ENCODE measurements around the gene APOA5.
A peak's percentile ranks its signal among the peaks of the same experiment; 100 is the strongest.
"Not testable (repeated sequence)": the region's sequence is repeated elsewhere in the genome, so short reads cannot be mapped to it uniquely, and the experiment has no call there.

APOA5 gene

DNA sequence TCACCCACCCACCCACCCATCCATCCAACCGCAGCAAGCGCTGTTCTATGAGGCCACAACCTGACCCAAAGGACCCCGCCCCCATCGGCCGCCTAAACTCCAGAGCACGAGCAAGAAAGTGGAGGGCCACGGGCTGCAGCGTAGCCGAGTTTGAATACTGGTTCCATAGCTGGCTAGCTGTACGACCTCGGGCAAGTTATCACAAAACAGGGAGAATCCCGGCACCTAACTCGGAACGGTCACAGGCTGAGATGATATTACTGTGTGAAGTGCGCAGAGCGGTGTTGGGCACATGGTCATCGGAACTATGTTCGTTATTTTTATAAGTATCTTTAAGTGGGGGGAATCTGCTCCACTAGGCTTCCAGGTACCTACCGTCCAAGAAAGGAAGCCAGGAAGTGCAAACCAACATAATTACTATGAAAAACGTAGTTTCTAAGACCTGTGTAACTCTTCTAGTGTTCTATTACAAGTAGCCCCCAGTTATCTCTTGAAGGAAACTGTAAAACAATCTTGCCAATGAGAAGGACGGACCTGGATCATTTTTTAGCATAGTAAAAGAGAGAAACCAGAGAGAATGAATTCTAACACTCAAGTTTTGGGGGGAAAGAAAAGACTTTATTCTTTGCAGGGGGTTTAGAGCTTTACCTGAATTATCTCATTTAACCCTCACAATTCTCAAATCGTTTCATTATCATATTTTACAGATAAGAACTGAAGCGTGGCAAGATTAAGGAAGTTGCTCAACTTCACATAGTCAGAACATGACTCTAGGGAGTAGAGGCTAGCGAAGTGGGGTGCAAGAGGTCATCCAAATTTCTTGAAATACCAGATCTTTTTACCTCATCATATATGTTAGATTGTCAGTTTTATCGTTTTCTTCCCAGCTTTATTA lies 18.2 kb downstream of the APOA5 start:
- no peak for DNase-seq (ENCODE audit: low spot score)

DNA sequence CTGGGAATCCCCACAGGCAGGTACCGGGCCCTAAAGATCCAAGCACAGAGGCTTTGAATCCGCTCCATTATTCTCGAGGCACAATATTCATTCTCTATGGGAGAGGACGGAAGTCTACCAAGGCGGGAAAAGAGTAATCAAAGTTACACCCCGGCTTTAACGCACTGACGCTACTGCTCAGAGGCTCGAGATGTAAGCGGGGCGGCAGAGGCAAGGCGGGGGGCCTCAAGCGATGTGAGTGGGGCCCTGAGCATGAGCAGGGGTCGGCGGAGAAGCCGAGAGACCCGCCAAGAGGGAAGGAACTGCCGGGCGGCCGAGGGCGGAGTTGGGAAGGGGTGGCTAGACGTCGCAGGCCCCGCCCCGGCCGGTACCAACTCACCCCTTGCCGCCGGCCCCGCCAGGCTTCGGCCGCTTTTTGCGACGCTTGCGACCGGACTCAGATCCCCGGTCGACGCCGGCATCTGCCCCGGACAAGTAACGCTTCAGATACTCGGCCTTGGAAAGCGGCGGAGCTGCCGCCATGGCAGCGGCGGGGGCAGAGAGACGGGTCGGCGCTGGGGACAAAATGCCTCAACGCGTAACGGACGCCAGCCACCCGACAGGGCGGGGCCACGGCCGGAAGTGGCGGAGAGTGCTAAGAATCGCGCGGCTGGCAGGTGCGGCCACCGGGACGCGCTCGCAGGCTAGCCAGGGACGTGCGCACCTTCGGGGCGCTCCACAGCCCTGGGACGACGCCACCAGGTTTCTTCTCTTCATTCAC lies 19.1 kb downstream of the APOA5 start, which contains the start of gene BUD13:
BUD13 (minus strand) TSS at position 545 of the 760 bp plus-strand sequence; CDS start at position 522, 23 bp downstream.
- peak; percentile 94 for DNase-seq (ENCODE audit: low spot score)

DNA sequence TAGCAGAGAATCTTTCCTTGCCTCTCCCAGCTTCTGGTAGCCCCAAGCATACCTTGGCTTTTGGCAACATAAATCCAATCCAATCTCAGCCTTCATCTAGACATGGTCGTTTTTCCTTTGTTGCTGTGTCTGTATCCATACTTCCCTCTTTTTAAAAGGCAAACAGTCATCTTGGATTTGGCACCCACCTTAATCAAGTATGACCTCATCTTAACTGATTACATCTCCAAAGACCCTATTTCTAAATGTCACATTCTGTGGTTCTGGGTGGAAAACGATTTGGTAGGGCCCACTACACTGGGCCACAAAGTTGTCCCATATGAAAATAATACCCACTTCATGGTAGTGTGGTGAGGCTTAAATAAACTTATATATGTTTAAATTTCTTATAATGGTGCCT lies 19.7 kb downstream of the APOA5 start:
- DNase-seq (ENCODE audit: low spot score), result no peak

DNA sequence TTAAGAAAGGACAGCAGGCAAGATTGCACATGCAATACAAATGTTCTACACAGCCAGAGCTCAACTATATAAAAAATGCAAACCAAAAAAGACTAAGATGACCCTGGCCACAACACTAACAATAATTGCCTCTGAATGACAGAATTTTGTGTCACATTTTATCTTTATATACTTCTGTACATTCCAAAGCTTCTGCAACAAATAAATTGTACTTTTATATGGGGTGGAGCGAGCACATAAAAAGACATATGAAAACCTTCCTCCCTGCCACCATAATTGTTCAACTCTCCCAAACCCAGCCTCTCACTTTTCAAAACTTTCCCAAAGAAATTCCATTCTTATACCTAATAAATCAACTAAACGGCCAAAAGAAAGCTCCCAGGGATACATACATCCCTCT lies 29.5 kb downstream of the APOA5 start:
- DNase-seq (ENCODE audit: low spot score), result no peak

DNA sequence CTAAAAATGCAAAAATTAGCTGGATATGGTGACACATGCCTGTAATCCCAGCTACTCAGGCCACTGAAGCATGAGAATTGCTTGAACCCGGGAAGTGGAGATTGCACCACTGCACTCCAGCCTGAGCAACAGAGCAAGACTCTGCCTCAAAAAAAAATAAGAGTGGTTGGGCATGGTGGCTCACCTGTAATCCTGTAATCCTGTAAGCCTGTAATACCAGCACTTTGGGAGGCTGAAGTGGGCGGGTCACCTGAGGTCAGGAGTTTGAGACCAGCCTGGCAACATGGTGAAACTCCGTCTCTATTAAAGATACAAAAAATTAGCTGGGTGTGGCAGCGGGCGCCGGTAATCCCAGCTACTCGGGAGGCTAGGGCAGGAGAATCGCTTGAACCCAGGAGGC lies 35.6 kb downstream of the APOA5 start:
- not testable (repeated sequence) for DNase-seq (ENCODE audit: low spot score)

DNA sequence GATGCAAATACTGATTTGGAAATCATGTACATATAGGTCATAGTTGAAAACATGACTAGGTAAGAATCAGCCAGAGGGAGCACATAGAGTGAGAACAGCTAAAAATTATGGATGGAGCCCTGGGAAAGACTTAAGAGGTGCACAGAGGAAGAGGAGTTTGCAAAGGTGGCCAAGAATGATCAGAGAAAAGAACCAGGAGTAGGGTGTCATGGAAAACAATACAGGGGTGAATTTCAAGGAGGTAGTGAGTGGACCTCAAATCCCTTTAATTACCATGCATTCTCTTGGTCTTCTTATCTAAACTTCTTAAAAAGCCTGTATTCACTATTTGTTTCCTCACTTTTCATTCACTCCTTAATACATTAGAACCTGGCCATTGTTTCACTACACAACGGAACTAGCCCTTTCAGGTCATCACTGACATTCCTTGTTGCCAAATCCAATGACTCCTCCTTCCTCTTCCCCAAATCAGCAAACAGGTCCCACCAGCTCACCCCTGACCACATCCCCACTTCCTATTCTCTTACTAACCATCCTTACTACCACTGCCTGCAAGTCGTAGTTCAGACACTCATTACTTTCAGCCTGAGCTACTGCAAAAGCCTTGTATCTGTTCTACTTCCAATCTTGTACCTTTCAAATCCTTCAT lies 41.5 kb downstream of the APOA5 start:
- no peak for DNase-seq (ENCODE audit: low spot score)

DNA sequence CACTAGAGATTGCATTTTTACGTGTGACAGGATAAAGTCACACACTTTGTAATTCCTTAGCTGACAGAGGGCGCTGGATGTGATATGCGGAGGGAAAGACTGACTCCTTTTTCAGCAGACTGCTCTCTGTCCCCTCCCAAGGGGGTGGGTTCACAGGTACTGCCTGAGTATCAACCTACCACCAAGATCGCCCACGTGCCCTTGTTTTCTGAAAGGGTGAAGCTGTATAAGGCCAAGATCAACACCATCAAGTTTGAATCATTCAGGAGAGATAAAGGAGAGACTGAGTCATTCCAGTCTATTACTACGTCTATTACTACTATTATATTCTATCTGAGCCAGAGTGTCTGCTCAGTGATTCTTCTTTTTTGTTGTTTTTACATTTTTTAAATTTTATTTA lies 49.6 kb downstream of the APOA5 start:
- no peak for DNase-seq (ENCODE audit: low spot score)

DNA sequence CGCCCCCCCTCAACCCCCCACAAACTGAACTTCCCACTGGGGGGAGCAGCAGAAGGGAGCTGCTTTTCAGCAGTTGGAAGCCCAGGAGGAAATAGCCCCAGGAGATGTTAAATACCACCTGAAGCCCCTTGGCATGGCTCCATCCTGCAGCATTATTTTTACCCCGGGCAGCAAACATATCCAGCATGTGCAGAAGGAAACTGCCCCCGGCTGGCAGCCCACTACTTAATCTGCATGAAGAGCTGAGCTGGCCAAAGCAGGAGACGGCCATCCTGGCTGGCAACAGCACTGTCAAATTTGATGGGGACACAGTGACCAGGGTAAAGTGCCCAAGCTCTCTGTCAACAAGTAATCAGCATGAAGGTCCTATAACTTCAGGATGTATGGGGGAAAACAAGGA lies 50.9 kb downstream of the APOA5 start:
- DNase-seq (ENCODE audit: low spot score), result no peak
